Vagina (tissue), 2 donors: ENCODE measurements around the gene MAL. TPM values are rescaled to one million over a fixed set of nuclear protein-coding genes. Genes with fewer than 3 reads are reported as not detected.

Source experiments
- DNase-seq, 2 donors: peaks; one replicate each; pipeline ENCODE4 v3.0.0-alpha.2; 2017; ENCODE audit errors: extremely low spot score in 2 of 2
- H3K27ac ChIP-seq: fragments of 200-600 bp; sonication (generic); one replicate; pipeline ENCODE4 v1.5.1; 2019
- H3K27me3 ChIP-seq: fragments of 200-600 bp; sonication (generic); one replicate; pipeline ENCODE4 v1.5.1; 2019
- H3K36me3 ChIP-seq, 2 donors: fragments of 200-600 bp; sonication (generic); one replicate each; pipeline ENCODE4 v1.5.1; 2017 to 2019
- H3K4me1 ChIP-seq: fragments of 200-600 bp; sonication (generic); one replicate; pipeline ENCODE4 v1.5.1; 2019
- H3K4me3 ChIP-seq, 2 donors: fragments of 200-600 bp; sonication (generic); 1 replicate in 1 of 2; 2 replicates in 1 of 2; pipeline ENCODE4 v1.5.1; 2016 to 2019
- H3K9me3 ChIP-seq: fragments of 200-600 bp; sonication (generic); one replicate; pipeline ENCODE4 v1.5.1; 2019
- CTCF ChIP-seq, 3 experiments: fragments of 450-650 bp in 2 of 3; fragments of 200-600 bp in 1 of 3; sonication (generic) in 1 of 3; IDR thresholded peaks; one replicate each; pipeline ENCODE4 v1.5.1; 2017 to 2019; ENCODE audit warnings: antibody characterized with exemption in 3 of 3, mild to moderate bottlenecking in 2 of 3, moderate library complexity in 2 of 3
- POLR2A ChIP-seq, 2 donors: fragments of 450-650 bp; IDR thresholded peaks; one replicate each; pipeline ENCODE4 v1.6.1; 2017; ENCODE audit warnings: antibody characterized with exemption in 2 of 2, mild to moderate bottlenecking in 2 of 2, moderate library complexity in 2 of 2
- POLR2AphosphoS5 ChIP-seq, 2 donors: sonication (generic); formaldehyde crosslinking; IDR thresholded peaks; one replicate each; pipeline ENCODE4 v1.9.0; 2017; ENCODE audit warnings: antibody characterized with exemption in 2 of 2, mild to moderate bottlenecking in 2 of 2, low read depth in 1 of 2; ENCODE audit not compliant: insufficient read depth in 1 of 2
- intact Hi-C: fragments of 100-400 bp; cut with DNase I; formaldehyde crosslinking; loops from one replicate; pipeline ENCODE4 v1.15.1; 2023
- total RNA-seq: library from RNA; depleted of rRNA; stranded (reverse); fragments of >200 nt; gene quantifications from one replicate; pipeline ENCODE4 v1.2.3, GENCODE V29; 2016

MAL gene
- total RNA-seq, 1 donor from 2014 or later, result 71.0 TPM

- no peak for TF ChIP-seq POLR2A (IDR thresholded peaks at IDR 0.05)
- no peak for TF ChIP-seq POLR2AphosphoS5 (IDR thresholded peaks at IDR 0.05; ENCODE audit: insufficient read depth in 1 of 2, low read depth in 1 of 2)
- TF ChIP-seq CTCF (IDR thresholded peaks at IDR 0.05), result no peak
- Histone ChIP-seq H3K36me3 (no peaks in the 10 kb centered on the region), H3K4me3 (no peak overlapping the region), H3K9me3 (no peaks in the 10 kb centered on the region), H3K27ac (no peak overlapping the region), H3K4me1 (no peaks in the 10 kb centered on the region), H3K27me3 (no peaks in the 10 kb centered on the region)
- intact Hi-C loops, result no loop called here
- DNase-seq, result no peak
Observed at GRCh38 chr2:95068256-95068655, 42.7 kb downstream of the MAL start.

GRCh38 chr2:95069465-95069864 is 44.0 kb downstream of the MAL start:
- H3K27me3 ChIP-seq, result no peaks in the 10 kb centered on the region
- TF ChIP-seq CTCF (IDR thresholded peaks at IDR 0.05) (no peak), POLR2AphosphoS5 (IDR thresholded peaks at IDR 0.05; ENCODE audit: insufficient read depth in 1 of 2, low read depth in 1 of 2) (no peak), POLR2A (IDR thresholded peaks at IDR 0.05) (no peak)
- H3K9me3 ChIP-seq, result no peaks in the 10 kb centered on the region
- H3K4me3 ChIP-seq, result no peak overlapping the region
- peak; percentile 58 to 62 for DNase-seq
- intact Hi-C loops, result no loop called here
- no peaks in the 10 kb centered on the region for H3K4me1 ChIP-seq
- H3K27ac ChIP-seq, result no peak overlapping the region
- no peaks in the 10 kb centered on the region for H3K36me3 ChIP-seq

GRCh38 chr2:95071856-95072255 is 46.3 kb downstream of the MAL start:
- Histone ChIP-seq H3K36me3 (no peaks in the 10 kb centered on the region), H3K9me3 (no peaks in the 10 kb centered on the region), H3K4me1 (peaks cover under 1% of the 10 kb centered on the region), H3K27me3 (no peaks in the 10 kb centered on the region), H3K4me3 (no peak overlapping the region), H3K27ac (no peak overlapping the region)
- peak; percentile 31 to 47 for DNase-seq
- TF ChIP-seq POLR2AphosphoS5 (IDR thresholded peaks at IDR 0.05; ENCODE audit: insufficient read depth in 1 of 2, low read depth in 1 of 2) (no peak), POLR2A (IDR thresholded peaks at IDR 0.05) (no peak), CTCF (IDR thresholded peaks at IDR 0.05) (no peak)
- intact Hi-C loops, result no loop called here

- Histone ChIP-seq H3K9me3 (no peaks in the 10 kb centered on the region), H3K27ac (no peak overlapping the region), H3K4me1 (peaks cover 5% of the 10 kb centered on the region), H3K27me3 (no peaks in the 10 kb centered on the region), H3K4me3 (no peak overlapping the region), H3K36me3 (no peaks in the 10 kb centered on the region)
- TF ChIP-seq POLR2AphosphoS5 (IDR thresholded peaks at IDR 0.05; ENCODE audit: insufficient read depth in 1 of 2, low read depth in 1 of 2) (no peak), POLR2A (IDR thresholded peaks at IDR 0.05) (no peak), CTCF (IDR thresholded peaks at IDR 0.05) (no peak)
- DNase-seq, result peak; percentile 44 to 46
- intact Hi-C loops, result no loop called here
Observed at GRCh38 chr2:95072424-95072823, 46.9 kb downstream of the MAL start.

GRCh38 chr2:95073856-95074662 is 48.6 kb downstream of the MAL start:
- H3K36me3 ChIP-seq, result no peaks in the 10 kb centered on the region
- H3K4me1 ChIP-seq, result peaks cover 5% of the 10 kb centered on the region
- H3K27me3 ChIP-seq, result no peaks in the 10 kb centered on the region
- H3K27ac ChIP-seq, result no peak overlapping the region
- H3K9me3 ChIP-seq, result no peaks in the 10 kb centered on the region
- TF ChIP-seq POLR2A (IDR thresholded peaks at IDR 0.05) (no peak), POLR2AphosphoS5 (IDR thresholded peaks at IDR 0.05; ENCODE audit: insufficient read depth in 1 of 2, low read depth in 1 of 2) (no peak), CTCF (IDR thresholded peaks at IDR 0.05) (no peak)
- intact Hi-C loops, result no loop called here
- H3K4me3 ChIP-seq, result no peak overlapping the region
- DNase-seq, result peak in 1 of 2 donors; percentile 89
